Glutamatergic neuron (in vitro differentiated cells): ENCODE results near the gene NEK11. TPM values are rescaled to one million over a fixed set of nuclear protein-coding genes. Genes with fewer than 3 reads are reported as not detected.
"Not testable (repeated sequence)": the region's sequence is repeated elsewhere in the genome, so short reads cannot be mapped to it uniquely, and the experiment has no call there.

ENCODE experiments used
- DNase-seq: peaks from one replicate; pipeline ENCODE4 v3.0.0; 2022
- H3K27ac Mint-ChIP-seq: one replicate; pipeline ENCODE4 v1.8.0; 2020; ENCODE audit warnings: mild to moderate bottlenecking, mixed read lengths, inconsistent platforms; ENCODE audit not compliant: unreplicated experiment
- H3K27me3 Mint-ChIP-seq: one replicate; pipeline ENCODE4 v1.8.0; 2020; ENCODE audit warnings: mild to moderate bottlenecking, moderate library complexity, mixed read lengths, inconsistent platforms; ENCODE audit not compliant: unreplicated experiment
- H3K36me3 Mint-ChIP-seq: one replicate; pipeline ENCODE4 v1.8.0; 2020; ENCODE audit warnings: mild to moderate bottlenecking, mixed read lengths, inconsistent platforms; ENCODE audit not compliant: unreplicated experiment
- H3K4me1 Mint-ChIP-seq: one replicate; pipeline ENCODE4 v1.8.0; 2020; ENCODE audit warnings: mild to moderate bottlenecking, low read depth, mixed read lengths, inconsistent platforms; ENCODE audit not compliant: unreplicated experiment
- H3K4me3 Mint-ChIP-seq: one replicate; pipeline ENCODE4 v1.8.0; 2020; ENCODE audit warnings: mild to moderate bottlenecking, mixed read lengths, inconsistent platforms; ENCODE audit not compliant: unreplicated experiment
- H3K9me3 Mint-ChIP-seq: one replicate; pipeline ENCODE4 v1.8.0; 2020; ENCODE audit warnings: mild to moderate bottlenecking, moderate library complexity, mixed read lengths, inconsistent platforms; ENCODE audit not compliant: unreplicated experiment
- total RNA-seq: library from RNA; stranded (reverse); fragmentation: NEBNext Ultra II Directional; extraction: Animal tissue kit (Norgen Biotek cat#: 25700); gene quantifications from one replicate; pipeline ENCODE4 v1.2.1, GENCODE V29; 2021; ENCODE audit not compliant: unreplicated experiment
- TF ChIP-seq, protein P1 (sequence below): fragments of 200-600 bp; sonication (generic); IDR thresholded peaks from one replicate; pipeline ENCODE4 v1.5.0; 2021; ENCODE audit not compliant: partially characterized antibody, unreplicated experiment

The NEK11 gene
- total RNA-seq, 1 donor from 2014 or later: 2.5 TPM

DNA sequence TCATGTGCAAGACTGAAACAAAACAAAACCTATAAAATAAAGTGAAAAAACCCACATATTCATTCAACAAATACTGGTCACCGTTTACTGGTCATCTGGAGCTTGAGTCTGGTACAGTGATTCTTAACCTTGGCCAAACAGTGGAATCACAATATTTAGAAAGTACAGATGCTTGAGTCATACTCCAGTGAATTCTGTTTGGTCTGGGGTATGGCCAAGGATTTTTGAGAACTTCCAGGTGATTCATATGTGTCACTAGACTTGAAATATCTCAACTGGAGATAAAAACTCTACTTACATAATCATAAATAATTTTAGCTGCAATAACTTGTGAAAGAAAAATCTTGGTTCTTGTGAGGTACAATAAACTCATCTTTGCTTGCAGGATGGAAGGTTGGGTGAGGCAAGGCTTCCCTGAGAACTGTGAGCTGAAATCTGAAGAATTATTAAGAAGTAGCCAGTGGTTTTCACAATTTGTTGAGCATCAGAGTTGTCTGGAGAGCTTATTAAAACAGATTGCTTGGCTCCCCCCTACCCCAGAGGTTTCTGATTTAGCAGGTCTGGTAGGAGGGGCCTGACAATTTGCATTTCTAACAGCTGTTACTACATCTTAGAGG lies 9.6 kb downstream of the NEK11 start:
- no peak overlapping the region for H3K4me3 Mint-ChIP-seq
- H3K4me1 Mint-ChIP-seq: peaks cover 3% of the 10 kb centered on the region
- no peaks in the 10 kb centered on the region for H3K36me3 Mint-ChIP-seq
- no peaks in the 10 kb centered on the region for H3K9me3 Mint-ChIP-seq
- TF ChIP-seq, protein P1, sequence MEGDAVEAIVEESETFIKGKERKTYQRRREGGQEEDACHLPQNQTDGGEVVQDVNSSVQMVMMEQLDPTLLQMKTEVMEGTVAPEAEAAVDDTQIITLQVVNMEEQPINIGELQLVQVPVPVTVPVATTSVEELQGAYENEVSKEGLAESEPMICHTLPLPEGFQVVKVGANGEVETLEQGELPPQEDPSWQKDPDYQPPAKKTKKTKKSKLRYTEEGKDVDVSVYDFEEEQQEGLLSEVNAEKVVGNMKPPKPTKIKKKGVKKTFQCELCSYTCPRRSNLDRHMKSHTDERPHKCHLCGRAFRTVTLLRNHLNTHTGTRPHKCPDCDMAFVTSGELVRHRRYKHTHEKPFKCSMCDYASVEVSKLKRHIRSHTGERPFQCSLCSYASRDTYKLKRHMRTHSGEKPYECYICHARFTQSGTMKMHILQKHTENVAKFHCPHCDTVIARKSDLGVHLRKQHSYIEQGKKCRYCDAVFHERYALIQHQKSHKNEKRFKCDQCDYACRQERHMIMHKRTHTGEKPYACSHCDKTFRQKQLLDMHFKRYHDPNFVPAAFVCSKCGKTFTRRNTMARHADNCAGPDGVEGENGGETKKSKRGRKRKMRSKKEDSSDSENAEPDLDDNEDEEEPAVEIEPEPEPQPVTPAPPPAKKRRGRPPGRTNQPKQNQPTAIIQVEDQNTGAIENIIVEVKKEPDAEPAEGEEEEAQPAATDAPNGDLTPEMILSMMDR: no peak
- DNase-seq: no peak
- H3K27ac Mint-ChIP-seq: no peak overlapping the region
- no peaks in the 10 kb centered on the region for H3K27me3 Mint-ChIP-seq

DNA sequence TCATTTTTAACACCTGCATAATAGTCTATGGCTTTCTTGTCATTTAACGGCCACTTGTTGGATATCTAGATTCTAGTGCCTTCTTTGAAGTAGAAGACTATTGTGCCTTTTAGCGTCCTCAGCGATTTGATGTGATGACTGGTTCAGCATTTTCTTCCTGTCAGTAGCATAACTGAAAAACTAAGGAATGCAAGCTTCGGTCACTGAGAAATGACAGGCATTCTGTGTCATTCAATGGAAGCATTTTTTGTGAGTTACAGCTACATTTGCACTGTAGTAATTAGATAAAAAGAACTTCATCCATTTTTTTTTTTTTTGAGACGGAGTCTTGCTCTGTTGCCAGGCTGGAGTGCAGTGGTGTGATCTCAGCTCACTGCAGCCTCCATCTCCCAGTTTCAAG lies 10.3 kb downstream of the NEK11 start:
- Mint-ChIP-seq H3K4me1 (peaks cover 3% of the 10 kb centered on the region), H3K27ac (no peak overlapping the region), H3K4me3 (no peak overlapping the region), H3K27me3 (no peaks in the 10 kb centered on the region), H3K9me3 (peaks cover 3% of the 10 kb centered on the region), H3K36me3 (no peaks in the 10 kb centered on the region)
- no peak for DNase-seq
- TF ChIP-seq, protein P1: no peak

DNA sequence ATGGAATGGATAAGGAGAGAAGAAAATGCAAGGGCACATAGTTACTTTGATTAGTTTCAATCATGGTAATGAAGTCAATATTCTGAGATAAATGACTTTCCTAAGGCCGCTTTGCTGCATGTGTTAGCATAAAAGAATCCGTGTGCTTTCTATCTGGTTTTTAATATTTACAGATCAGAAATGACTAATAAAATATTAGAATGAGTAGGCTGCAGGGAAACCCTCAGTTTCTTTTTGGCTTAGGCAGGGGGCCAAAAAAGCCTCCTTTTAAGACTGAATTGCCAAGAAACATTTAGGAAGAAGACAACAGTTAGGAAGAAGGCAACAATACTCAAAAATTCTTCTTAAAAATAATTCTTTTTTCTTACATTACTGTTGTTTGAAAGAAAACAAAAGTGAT lies 11.6 kb downstream of the NEK11 start:
- H3K4me1 Mint-ChIP-seq: peaks cover 3% of the 10 kb centered on the region
- no peak overlapping the region for H3K4me3 Mint-ChIP-seq
- H3K27ac Mint-ChIP-seq: no peak overlapping the region
- TF ChIP-seq, protein P1: no peak
- H3K27me3 Mint-ChIP-seq: no peaks in the 10 kb centered on the region
- peaks cover 3% of the 10 kb centered on the region for H3K9me3 Mint-ChIP-seq
- no peaks in the 10 kb centered on the region for H3K36me3 Mint-ChIP-seq
- DNase-seq: no peak

DNA sequence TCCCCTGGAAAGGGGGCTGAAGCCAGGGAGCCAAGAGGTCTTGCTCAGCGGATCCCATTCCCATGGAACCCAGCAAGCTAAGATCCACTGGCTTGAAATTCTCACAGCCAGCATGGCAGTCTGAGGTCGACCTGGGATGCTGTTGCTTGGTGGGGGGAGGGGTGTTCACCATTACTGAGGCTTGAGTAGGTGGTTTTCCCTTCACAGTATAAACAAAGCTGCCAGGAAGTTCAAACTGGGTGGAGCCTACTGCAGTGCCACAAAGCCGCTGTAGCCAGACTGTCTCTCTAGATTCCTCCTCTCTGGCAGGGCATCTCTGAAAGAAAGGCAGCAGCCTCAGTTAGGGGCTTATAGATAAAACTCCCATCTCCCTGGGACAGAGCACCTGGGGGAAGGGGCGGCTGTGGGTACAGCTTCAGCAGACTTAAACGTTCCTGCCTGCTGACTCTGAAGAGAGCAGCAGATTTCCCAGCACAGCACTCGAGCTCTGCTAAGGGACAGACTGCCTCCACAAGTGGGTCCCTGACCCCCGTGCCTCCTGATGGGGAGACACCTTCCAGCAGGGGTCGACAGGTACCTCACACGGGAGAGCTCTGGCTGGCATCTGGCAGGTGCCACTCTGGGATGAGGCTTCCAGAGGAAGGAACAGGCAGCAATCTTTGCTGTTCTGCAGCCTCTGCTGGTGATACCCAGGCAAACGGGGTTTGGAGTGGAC lies 15.8 kb downstream of the NEK11 start:
- not testable (repeated sequence) for DNase-seq, H3K4me1 Mint-ChIP-seq, H3K4me3 Mint-ChIP-seq, H3K9me3 Mint-ChIP-seq, H3K27ac Mint-ChIP-seq, H3K27me3 Mint-ChIP-seq
- H3K36me3 Mint-ChIP-seq: peaks cover 13% of the 10 kb centered on the region

DNA sequence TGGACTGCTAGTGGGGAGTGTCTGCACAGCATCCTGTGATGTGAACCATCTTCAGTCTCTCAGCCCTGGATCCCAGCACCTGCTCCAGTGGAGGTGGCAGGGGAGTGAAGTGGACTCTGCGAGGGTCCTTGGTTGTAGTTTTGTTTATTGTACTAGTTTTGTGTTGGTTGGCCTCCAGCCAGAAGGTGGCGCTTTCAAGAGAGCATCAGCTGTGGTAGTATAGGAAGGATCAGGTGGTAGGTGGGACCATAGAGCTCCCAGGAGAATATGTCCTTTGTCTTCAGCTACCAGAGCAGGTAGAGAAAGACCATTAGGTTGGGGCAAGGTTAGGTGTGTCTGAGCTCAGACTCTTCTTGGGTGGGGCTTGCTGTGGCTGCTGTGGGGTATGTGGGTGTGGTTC lies 20.9 kb downstream of the NEK11 start:
- TF ChIP-seq, protein P1: no peak
- DNase-seq: no peak
- peaks cover 18% of the 10 kb centered on the region for H3K36me3 Mint-ChIP-seq
- no peaks in the 10 kb centered on the region for H3K27me3 Mint-ChIP-seq
- no peak overlapping the region for H3K4me3 Mint-ChIP-seq
- no peaks in the 10 kb centered on the region for H3K9me3 Mint-ChIP-seq
- peaks cover 1% of the 10 kb centered on the region for H3K4me1 Mint-ChIP-seq
- H3K27ac Mint-ChIP-seq: no peak overlapping the region
